Measurements from ENCODE around the gene C6orf136. TPM values are rescaled to one million over a fixed set of nuclear protein-coding genes. Genes with fewer than 3 reads are reported as not detected.

Gene C6orf136
- polyA plus RNA-seq, 1 donor (not counting 4 experiments of a cell fraction or from before 2014, with no cell fraction given): 7.8 TPM

DNA sequence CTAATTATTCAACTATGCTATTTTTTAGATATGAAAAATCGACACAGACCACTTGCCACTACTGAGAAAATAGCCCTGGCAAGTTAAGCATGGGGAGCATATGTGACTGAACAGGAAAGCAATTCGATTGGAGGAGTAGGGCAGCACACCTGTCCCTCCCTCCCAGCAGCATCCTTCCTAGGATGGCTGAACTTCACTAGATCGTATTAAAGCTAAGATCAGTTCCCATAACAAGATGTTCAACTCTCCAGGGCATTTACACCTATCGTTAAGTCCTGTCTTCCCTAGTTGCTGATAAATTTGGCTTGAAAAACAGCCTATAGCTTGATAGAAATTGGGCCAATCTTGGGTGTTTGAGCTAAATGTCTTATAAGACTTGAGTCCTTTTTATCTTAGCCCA, 36.9 kb upstream of the C6orf136 start:
- no peak overlapping the region for H3K27ac ChIP-seq (ENCODE audit: control insufficient read depth, insufficient read depth, low read length)
- TF ChIP-seq, protein P1, sequence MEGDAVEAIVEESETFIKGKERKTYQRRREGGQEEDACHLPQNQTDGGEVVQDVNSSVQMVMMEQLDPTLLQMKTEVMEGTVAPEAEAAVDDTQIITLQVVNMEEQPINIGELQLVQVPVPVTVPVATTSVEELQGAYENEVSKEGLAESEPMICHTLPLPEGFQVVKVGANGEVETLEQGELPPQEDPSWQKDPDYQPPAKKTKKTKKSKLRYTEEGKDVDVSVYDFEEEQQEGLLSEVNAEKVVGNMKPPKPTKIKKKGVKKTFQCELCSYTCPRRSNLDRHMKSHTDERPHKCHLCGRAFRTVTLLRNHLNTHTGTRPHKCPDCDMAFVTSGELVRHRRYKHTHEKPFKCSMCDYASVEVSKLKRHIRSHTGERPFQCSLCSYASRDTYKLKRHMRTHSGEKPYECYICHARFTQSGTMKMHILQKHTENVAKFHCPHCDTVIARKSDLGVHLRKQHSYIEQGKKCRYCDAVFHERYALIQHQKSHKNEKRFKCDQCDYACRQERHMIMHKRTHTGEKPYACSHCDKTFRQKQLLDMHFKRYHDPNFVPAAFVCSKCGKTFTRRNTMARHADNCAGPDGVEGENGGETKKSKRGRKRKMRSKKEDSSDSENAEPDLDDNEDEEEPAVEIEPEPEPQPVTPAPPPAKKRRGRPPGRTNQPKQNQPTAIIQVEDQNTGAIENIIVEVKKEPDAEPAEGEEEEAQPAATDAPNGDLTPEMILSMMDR (optimal IDR thresholded peaks at IDR 0.05 in 1 of 3, IDR thresholded peaks at IDR 0.05 in 1 of 3, conservative IDR thresholded peaks at IDR 0.05 in 1 of 3; ENCODE audit: extremely low read depth in 1 of 3, insufficient read depth in 2 of 3, low read length in 3 of 3): no peak
- no peak for TF ChIP-seq EZH2 (IDR thresholded peaks at IDR 0.05; ENCODE audit: low read length)
- H3K27me3 ChIP-seq (ENCODE audit: control insufficient read depth, extremely low read depth, insufficient read depth, low read length): no peaks in the 10 kb centered on the region
- H3K4me2 ChIP-seq (ENCODE audit: control insufficient read depth, extremely low read depth, insufficient read depth, low read depth, low read length): no peak overlapping the region
- H3K4me1 ChIP-seq (ENCODE audit: control insufficient read depth, extremely low read depth, insufficient read depth, low read length): peaks cover 20% of the 10 kb centered on the region
- peaks cover 8% of the 10 kb centered on the region for H4K20me1 ChIP-seq (ENCODE audit: control insufficient read depth, extremely low read depth, insufficient read depth, low read length)
- H3K9ac ChIP-seq (ENCODE audit: control insufficient read depth, extremely low read depth, insufficient read depth, low read length): no peak overlapping the region
- peaks cover 3% of the 10 kb centered on the region for H3K9me1 ChIP-seq (ENCODE audit: control insufficient read depth, extremely low read depth, insufficient read depth, low read length)
- H3K9me3 ChIP-seq (ENCODE audit: control insufficient read depth, low read depth, low read length): no peaks in the 10 kb centered on the region
- FAIRE-seq: no peak
- no peak for DNase-seq (ENCODE audit: low read depth, low spot score)
- H3K4me3 ChIP-seq (ENCODE audit: control insufficient read depth in 2 of 3, extremely low read depth in 1 of 3, insufficient read depth in 2 of 3, low read depth in 1 of 3, low read length in 3 of 3): no peak overlapping the region
- no peak overlapping the region for H2AFZ ChIP-seq (ENCODE audit: control insufficient read depth, low read length)
- H3K36me3 ChIP-seq (ENCODE audit: control insufficient read depth in 2 of 2, extremely low read depth in 1 of 2, insufficient read depth in 2 of 2, low read length in 2 of 2): peaks cover 22 to 46% of the 10 kb centered on the region in 2 experiments
- peaks cover 22% of the 10 kb centered on the region for H3K79me2 ChIP-seq (ENCODE audit: control insufficient read depth, insufficient read depth, low read length)
- dilution Hi-C loops (cut with MboI; ENCODE audit: extremely low pct_ligation_motif_present, low sequenced_read_pairs): no loop called here

DNA sequence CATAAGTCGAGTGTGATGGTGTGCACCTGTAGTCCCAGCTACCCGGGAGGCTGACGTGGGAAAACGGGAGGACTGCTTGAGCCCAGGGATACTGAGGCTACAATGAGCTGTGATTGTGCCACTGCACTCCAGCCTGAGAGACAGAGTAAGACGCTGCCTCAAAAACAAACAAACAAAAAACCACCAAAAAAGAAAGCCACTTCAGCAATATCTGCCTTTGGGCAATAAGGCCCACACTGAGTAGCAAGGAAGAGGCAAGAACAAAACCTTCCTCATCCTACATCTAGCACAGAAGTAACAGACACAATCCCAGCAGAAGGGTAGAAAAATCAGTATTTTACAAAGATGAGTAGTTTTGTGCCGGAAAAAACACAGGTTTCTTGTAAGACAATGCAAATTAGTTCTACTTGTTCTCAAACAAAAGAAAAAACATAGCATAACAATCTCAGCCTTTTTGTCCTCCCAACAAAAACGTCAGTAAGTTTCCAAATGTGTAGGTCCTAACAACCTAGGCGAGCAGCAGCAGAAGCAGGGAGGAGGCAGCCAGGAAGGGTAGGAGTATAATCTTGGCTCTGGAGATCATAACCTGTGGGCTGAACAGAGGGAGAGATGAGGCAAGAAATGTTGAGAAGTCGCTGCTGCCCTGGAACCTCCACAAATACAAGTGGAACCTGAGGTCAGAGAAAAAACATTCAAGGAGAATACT, 35.6 kb upstream of the C6orf136 start:
- DNase-seq (ENCODE audit: low read depth, low spot score): no peak
- Histone ChIP-seq H3K4me3 (ENCODE audit: control insufficient read depth in 2 of 3, extremely low read depth in 1 of 3, insufficient read depth in 2 of 3, low read depth in 1 of 3, low read length in 3 of 3) (no peak overlapping the region), H3K36me3 (ENCODE audit: control insufficient read depth in 2 of 2, extremely low read depth in 1 of 2, insufficient read depth in 2 of 2, low read length in 2 of 2) (peaks cover 15 to 42% of the 10 kb centered on the region in 2 experiments), H3K27ac (ENCODE audit: control insufficient read depth, insufficient read depth, low read length) (no peak overlapping the region), H3K27me3 (ENCODE audit: control insufficient read depth, extremely low read depth, insufficient read depth, low read length) (no peaks in the 10 kb centered on the region), H3K4me1 (ENCODE audit: control insufficient read depth, extremely low read depth, insufficient read depth, low read length) (peaks cover 24% of the 10 kb centered on the region), H2AFZ (ENCODE audit: control insufficient read depth, low read length) (no peak overlapping the region), H3K4me2 (ENCODE audit: control insufficient read depth, extremely low read depth, insufficient read depth, low read depth, low read length) (no peak overlapping the region), H3K9ac (ENCODE audit: control insufficient read depth, extremely low read depth, insufficient read depth, low read length) (no peak overlapping the region), H3K79me2 (ENCODE audit: control insufficient read depth, insufficient read depth, low read length) (peaks cover 30% of the 10 kb centered on the region), H3K9me1 (ENCODE audit: control insufficient read depth, extremely low read depth, insufficient read depth, low read length) (peaks cover 3% of the 10 kb centered on the region), H4K20me1 (ENCODE audit: control insufficient read depth, extremely low read depth, insufficient read depth, low read length) (peaks cover 8% of the 10 kb centered on the region), H3K9me3 (ENCODE audit: control insufficient read depth, low read depth, low read length) (no peaks in the 10 kb centered on the region)
- TF ChIP-seq EZH2 (IDR thresholded peaks at IDR 0.05; ENCODE audit: low read length): no peak
- TF ChIP-seq, protein P1 (optimal IDR thresholded peaks at IDR 0.05 in 1 of 3, IDR thresholded peaks at IDR 0.05 in 1 of 3, conservative IDR thresholded peaks at IDR 0.05 in 1 of 3; ENCODE audit: extremely low read depth in 1 of 3, insufficient read depth in 2 of 3, low read length in 3 of 3): no peak
- no peak for FAIRE-seq
- dilution Hi-C loops (cut with MboI; ENCODE audit: extremely low pct_ligation_motif_present, low sequenced_read_pairs): no loop called here

All from keratinocyte (primary cell).